ENCODE data around the gene CEMIP.

The CEMIP gene

DNA sequence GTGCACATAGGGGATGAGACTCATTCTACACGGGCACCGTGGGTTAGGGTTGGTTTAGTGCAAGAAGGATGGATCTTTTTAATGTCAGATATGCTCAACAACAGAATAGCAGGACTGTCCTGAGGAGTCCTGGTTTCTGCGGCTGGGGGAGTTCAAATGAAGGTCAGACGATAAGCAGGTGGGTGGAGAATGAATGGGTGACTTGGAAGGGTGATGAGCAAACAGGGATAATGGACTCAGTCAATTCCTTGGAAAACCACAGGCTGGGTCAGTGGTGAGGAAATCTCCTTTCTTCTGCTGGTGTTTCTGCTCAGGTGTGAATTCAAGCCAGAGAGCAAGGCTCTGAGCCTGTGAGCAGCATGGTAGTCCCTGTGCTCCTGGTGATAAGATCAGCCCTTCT is 150.5 kb downstream of the CEMIP start:
- TF ChIP-seq POLR2A (IDR thresholded peaks at IDR 0.05; ENCODE audit: low read depth, low read length) = no peak
- DNase-seq (ENCODE audit: insufficient read length, low spot score) (no peak), FAIRE-seq (no peak)

GRCh38 chr15:80931191-80931590 is 152.0 kb downstream of the CEMIP start:
- DNase-seq (ENCODE audit: insufficient read length, low spot score) = no peak
- TF ChIP-seq POLR2A (IDR thresholded peaks at IDR 0.05; ENCODE audit: low read depth, low read length) = no peak
- FAIRE-seq = no peak

DNA sequence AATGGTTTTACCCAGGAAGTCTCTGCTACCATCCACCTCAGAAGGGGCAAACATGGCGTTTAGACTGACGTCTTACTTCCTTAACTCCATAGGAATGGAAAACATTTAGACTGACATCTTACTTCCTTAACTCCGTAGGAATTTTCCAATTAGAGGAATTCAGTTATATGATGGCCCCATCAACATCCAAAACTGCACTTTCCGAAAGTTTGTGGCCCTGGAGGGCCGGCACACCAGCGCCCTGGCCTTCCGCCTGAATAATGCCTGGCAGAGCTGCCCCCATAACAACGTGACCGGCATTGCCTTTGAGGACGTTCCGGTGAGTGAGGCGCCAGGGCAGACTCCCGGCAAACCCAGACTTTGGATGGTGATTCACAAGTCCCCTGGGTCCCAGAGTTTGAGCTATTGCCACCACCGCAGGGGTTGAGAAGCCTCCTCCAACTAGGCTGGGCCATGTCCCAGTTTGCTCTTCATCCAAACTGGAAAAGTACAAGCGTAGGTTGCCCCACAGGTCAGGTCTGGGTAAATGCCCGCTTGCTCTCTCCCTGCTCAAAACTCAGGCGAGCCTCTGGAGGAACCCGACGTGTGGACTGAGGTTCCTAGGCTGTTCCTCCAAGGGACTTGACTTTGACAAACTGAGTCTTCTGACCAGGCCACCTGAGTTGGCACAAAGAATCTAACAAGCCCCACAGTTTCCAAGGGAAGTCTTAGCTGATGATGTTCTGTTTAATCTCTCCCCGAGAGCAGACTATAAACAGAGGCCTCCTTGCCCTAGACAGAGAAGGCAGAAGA is 152.7 kb downstream of the CEMIP start:
- no peak for TF ChIP-seq POLR2A (IDR thresholded peaks at IDR 0.05; ENCODE audit: low read depth, low read length)
- FAIRE-seq (no peak), DNase-seq (ENCODE audit: insufficient read length, low spot score) (no peak)

GRCh38 chr15:80932513-80932815 is 153.3 kb downstream of the CEMIP start:
- no peak for TF ChIP-seq POLR2A (IDR thresholded peaks at IDR 0.05; ENCODE audit: low read depth, low read length)
- FAIRE-seq (no peak), DNase-seq (ENCODE audit: insufficient read length, low spot score) (no peak)

DNA sequence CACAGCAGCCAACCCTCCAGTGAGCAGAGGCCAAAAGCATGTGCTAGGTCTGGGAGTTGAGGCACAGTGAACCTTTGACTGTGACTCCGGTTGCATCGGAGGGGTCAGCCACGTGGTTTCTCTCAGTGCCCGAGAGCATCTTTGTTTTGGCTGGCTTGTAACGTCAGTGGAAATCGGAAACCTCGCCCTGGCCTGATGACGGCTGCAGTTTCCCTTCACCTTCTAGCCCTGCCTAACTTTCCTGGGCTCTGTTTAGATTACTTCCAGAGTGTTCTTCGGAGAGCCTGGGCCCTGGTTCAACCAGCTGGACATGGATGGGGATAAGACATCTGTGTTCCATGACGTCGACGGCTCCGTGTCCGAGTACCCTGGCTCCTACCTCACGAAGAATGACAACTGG is 153.8 kb downstream of the CEMIP start:
- DNase-seq (ENCODE audit: insufficient read length, low spot score) (no peak), FAIRE-seq (no peak)
- TF ChIP-seq POLR2A (IDR thresholded peaks at IDR 0.05; ENCODE audit: low read depth, low read length) = no peak

- TF ChIP-seq POLR2A (IDR thresholded peaks at IDR 0.05; ENCODE audit: low read depth, low read length) = no peak
- no peak for FAIRE-seq
- DNase-seq (ENCODE audit: insufficient read length, low spot score) = peak; percentile 57
These were observed 155.6 kb downstream of the CEMIP start for GRCh38 chr15:80934761-80935221.

DNA sequence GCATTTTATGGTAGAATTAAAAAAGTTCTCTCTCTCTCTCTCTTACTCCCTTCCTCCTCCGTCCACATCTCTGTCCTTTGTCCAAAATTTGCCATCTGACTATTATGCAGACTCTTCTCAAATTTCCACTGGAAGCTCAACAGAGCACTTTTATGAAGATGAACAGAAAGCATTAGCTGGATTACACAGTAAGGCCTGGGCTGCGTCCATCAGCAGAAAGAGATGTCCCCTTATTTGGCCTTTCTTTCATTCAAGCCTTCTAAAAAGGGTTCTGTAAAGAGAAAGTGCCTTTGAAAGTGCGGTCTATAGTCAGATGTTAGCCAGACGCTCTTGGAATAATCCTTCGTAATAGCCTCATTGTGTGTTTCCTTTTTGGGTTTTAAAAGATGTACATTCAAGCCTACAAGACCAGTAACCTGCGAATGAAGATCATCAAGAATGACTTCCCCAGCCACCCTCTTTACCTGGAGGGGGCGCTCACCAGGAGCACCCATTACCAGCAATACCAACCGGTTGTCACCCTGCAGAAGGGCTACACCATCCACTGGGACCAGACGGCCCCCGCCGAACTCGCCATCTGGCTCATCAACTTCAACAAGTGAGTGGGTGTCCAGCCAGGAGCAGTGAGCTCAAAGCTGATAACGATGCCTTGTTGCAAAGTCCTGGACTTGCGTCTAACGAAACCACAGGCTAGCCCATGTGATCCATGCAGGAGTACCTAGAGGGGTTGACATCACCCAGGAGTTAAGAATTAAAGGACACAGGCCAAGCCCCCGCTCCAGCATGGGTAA is 157.3 kb downstream of the CEMIP start:
- no peak for DNase-seq (ENCODE audit: insufficient read length, low spot score)
- no peak for TF ChIP-seq POLR2A (IDR thresholded peaks at IDR 0.05; ENCODE audit: low read depth, low read length)
- no peak for FAIRE-seq

DNA sequence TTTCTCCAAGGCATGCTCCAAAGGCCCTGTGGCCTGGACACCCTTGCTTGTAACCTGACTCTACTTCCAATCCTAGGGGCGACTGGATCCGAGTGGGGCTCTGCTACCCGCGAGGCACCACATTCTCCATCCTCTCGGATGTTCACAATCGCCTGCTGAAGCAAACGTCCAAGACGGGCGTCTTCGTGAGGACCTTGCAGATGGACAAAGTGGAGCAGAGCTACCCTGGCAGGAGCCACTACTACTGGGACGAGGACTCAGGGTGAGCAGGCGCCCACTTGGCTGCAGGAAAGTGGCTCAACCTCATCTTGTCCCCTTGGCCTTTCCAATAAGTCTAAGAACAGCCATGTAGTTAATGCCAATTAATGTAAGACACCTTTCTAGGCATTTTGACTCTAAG is 158.5 kb downstream of the CEMIP start:
- DNase-seq (ENCODE audit: insufficient read length, low spot score) (no peak), FAIRE-seq (no peak)
- no peak for TF ChIP-seq POLR2A (IDR thresholded peaks at IDR 0.05; ENCODE audit: low read depth, low read length)

GRCh38 chr15:80939216-80939615 is 160.0 kb downstream of the CEMIP start:
- no peak for DNase-seq (ENCODE audit: insufficient read length, low spot score)

GRCh38 chr15:80940331-80940730 is 161.2 kb downstream of the CEMIP start:
- TF ChIP-seq POLR2A (IDR thresholded peaks at IDR 0.05; ENCODE audit: low read depth, low read length) = no peak
- FAIRE-seq (no peak), DNase-seq (ENCODE audit: insufficient read length, low spot score) (no peak)

More at GRCh38 chr15:80939216-80939615, 160.0 kb downstream of the CEMIP start:
- FAIRE-seq = no peak
- TF ChIP-seq POLR2A (IDR thresholded peaks at IDR 0.05; ENCODE audit: low read depth, low read length) = no peak

- no peak for TF ChIP-seq POLR2A (IDR thresholded peaks at IDR 0.05; ENCODE audit: low read depth, low read length)
- FAIRE-seq (no peak), DNase-seq (ENCODE audit: insufficient read length, low spot score) (no peak)
These were observed 161.7 kb downstream of the CEMIP start for GRCh38 chr15:80940851-80941250.

DNA sequence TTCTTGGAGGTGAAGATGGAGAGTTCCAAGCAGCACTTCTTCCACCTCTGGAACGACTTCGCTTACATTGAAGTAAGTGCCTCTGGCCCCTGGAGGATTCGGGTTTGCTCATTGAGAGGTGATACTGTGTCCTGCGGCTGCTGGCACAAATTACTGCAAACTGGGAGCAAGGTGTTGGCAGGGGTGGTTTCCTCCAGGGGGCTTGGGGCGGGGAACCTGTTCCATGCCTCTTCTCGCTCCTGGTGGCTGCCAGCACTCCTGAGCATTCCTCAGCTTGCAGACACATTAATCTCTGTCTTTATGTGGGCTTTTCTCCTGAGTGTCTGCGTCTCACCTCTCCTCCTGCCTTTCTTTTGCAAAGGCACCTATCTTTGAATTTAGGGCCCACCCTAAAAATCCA is 163.1 kb downstream of the CEMIP start:
- TF ChIP-seq POLR2A (IDR thresholded peaks at IDR 0.05; ENCODE audit: low read depth, low read length) = no peak
- DNase-seq (ENCODE audit: insufficient read length, low spot score) = no peak
- FAIRE-seq = no peak

GRCh38 chr15:80942746-80943565 is 163.8 kb downstream of the CEMIP start:
- FAIRE-seq (no peak), DNase-seq (ENCODE audit: insufficient read length, low spot score) (no peak)
- no peak for TF ChIP-seq POLR2A (IDR thresholded peaks at IDR 0.05; ENCODE audit: low read depth, low read length)

GRCh38 chr15:80944818-80945217 is 165.6 kb downstream of the CEMIP start:
- TF ChIP-seq POLR2A (IDR thresholded peaks at IDR 0.05; ENCODE audit: low read depth, low read length) = no peak
- DNase-seq (ENCODE audit: insufficient read length, low spot score) = no peak
- FAIRE-seq = no peak

Data from H54 (cell line).